ENCODE measurements around the gene ACP4.
"Not testable (repeated sequence)": the region's sequence is repeated elsewhere in the genome, so short reads cannot be mapped to it uniquely, and the experiment has no call there.

ACP4 gene

GRCh38 chr19:50778906-50779430 is 11.2 kb upstream of the ACP4 start:
- no peak overlapping the region for H3K27ac ChIP-seq (ENCODE audit: low read depth, low read length)
- H3K4me1 ChIP-seq (ENCODE audit: control insufficient read depth, insufficient read depth, low read length), result peaks cover 3% of the 10 kb centered on the region
- H3K9ac ChIP-seq (ENCODE audit: low read length), result no peak overlapping the region
- H3K27me3 ChIP-seq (ENCODE audit: control insufficient read depth, insufficient read depth, low read length), result peaks cover 19% of the 10 kb centered on the region
- no peak overlapping the region for H3K4me3 ChIP-seq (ENCODE audit: low read length)
- H3K36me3 ChIP-seq (ENCODE audit: control insufficient read depth, insufficient read depth, low read length), result no peaks in the 10 kb centered on the region

- peaks cover 3% of the 10 kb centered on the region for H3K4me1 ChIP-seq (ENCODE audit: control insufficient read depth, insufficient read depth, low read length)
- H3K27ac ChIP-seq (ENCODE audit: low read depth, low read length), result no peak overlapping the region
- peaks cover 19% of the 10 kb centered on the region for H3K27me3 ChIP-seq (ENCODE audit: control insufficient read depth, insufficient read depth, low read length)
- no peak overlapping the region for H3K9ac ChIP-seq (ENCODE audit: low read length)
- H3K4me3 ChIP-seq (ENCODE audit: low read length), result no peak overlapping the region
- H3K36me3 ChIP-seq (ENCODE audit: control insufficient read depth, insufficient read depth, low read length), result no peaks in the 10 kb centered on the region
Measured at GRCh38 chr19:50779504-50780457, 10.4 kb upstream of the ACP4 start.

- Histone ChIP-seq H3K36me3 (ENCODE audit: control insufficient read depth, insufficient read depth, low read length) (no peaks in the 10 kb centered on the region), H3K9ac (ENCODE audit: low read length) (no peak overlapping the region), H3K27ac (ENCODE audit: low read depth, low read length) (no peak overlapping the region), H3K4me3 (ENCODE audit: low read length) (no peak overlapping the region), H3K4me1 (ENCODE audit: control insufficient read depth, insufficient read depth, low read length) (peaks cover 3% of the 10 kb centered on the region), H3K27me3 (ENCODE audit: control insufficient read depth, insufficient read depth, low read length) (peaks cover 19% of the 10 kb centered on the region)
Measured at GRCh38 chr19:50780753-50781435, 9.3 kb upstream of the ACP4 start.

- H3K36me3 ChIP-seq (ENCODE audit: control insufficient read depth, insufficient read depth, low read length); H3K27ac ChIP-seq (ENCODE audit: low read depth, low read length); H3K4me1 ChIP-seq (ENCODE audit: control insufficient read depth, insufficient read depth, low read length); H3K9ac ChIP-seq (ENCODE audit: low read length); H3K4me3 ChIP-seq (ENCODE audit: low read length): not testable (repeated sequence)
- H3K27me3 ChIP-seq (ENCODE audit: control insufficient read depth, insufficient read depth, low read length), result peaks cover 11% of the 10 kb centered on the region
Measured at GRCh38 chr19:50783848-50784152, 6.4 kb upstream of the ACP4 start.

- Histone ChIP-seq H3K4me1 (ENCODE audit: control insufficient read depth, insufficient read depth, low read length) (peaks cover 3% of the 10 kb centered on the region), H3K27ac (ENCODE audit: low read depth, low read length) (no peak overlapping the region), H3K4me3 (ENCODE audit: low read length) (no peak overlapping the region), H3K36me3 (ENCODE audit: control insufficient read depth, insufficient read depth, low read length) (no peaks in the 10 kb centered on the region), H3K9ac (ENCODE audit: low read length) (no peak overlapping the region), H3K27me3 (ENCODE audit: control insufficient read depth, insufficient read depth, low read length) (peaks cover 9% of the 10 kb centered on the region)
Measured at GRCh38 chr19:50784710-50785109, 5.5 kb upstream of the ACP4 start.

GRCh38 chr19:50785329-50785728 is 4.9 kb upstream of the ACP4 start:
- no peaks in the 10 kb centered on the region for H3K36me3 ChIP-seq (ENCODE audit: control insufficient read depth, insufficient read depth, low read length)
- peaks cover 3% of the 10 kb centered on the region for H3K27me3 ChIP-seq (ENCODE audit: control insufficient read depth, insufficient read depth, low read length)
- no peak overlapping the region for H3K9ac ChIP-seq (ENCODE audit: low read length)
- no peak overlapping the region for H3K4me3 ChIP-seq (ENCODE audit: low read length)
- peaks cover 3% of the 10 kb centered on the region for H3K4me1 ChIP-seq (ENCODE audit: control insufficient read depth, insufficient read depth, low read length)
- no peak overlapping the region for H3K27ac ChIP-seq (ENCODE audit: low read depth, low read length)

GRCh38 chr19:50790922-50791467 is 780 bp downstream of the ACP4 start:
- H3K27ac ChIP-seq (ENCODE audit: low read depth, low read length), result no peak overlapping the region
- no peaks in the 10 kb centered on the region for H3K36me3 ChIP-seq (ENCODE audit: control insufficient read depth, insufficient read depth, low read length)
- H3K4me3 ChIP-seq (ENCODE audit: low read length), result no peak overlapping the region
- no peaks in the 10 kb centered on the region for H3K4me1 ChIP-seq (ENCODE audit: control insufficient read depth, insufficient read depth, low read length)
- H3K9ac ChIP-seq (ENCODE audit: low read length), result no peak overlapping the region
- H3K27me3 ChIP-seq (ENCODE audit: control insufficient read depth, insufficient read depth, low read length), result no peaks in the 10 kb centered on the region

GRCh38 chr19:50791594-50792271 is 1.5 kb downstream of the ACP4 start:
- H3K27ac ChIP-seq (ENCODE audit: low read depth, low read length), result no peak overlapping the region
- H3K9ac ChIP-seq (ENCODE audit: low read length), result no peak overlapping the region
- no peak overlapping the region for H3K4me3 ChIP-seq (ENCODE audit: low read length)
- H3K27me3 ChIP-seq (ENCODE audit: control insufficient read depth, insufficient read depth, low read length), result no peaks in the 10 kb centered on the region
- no peaks in the 10 kb centered on the region for H3K4me1 ChIP-seq (ENCODE audit: control insufficient read depth, insufficient read depth, low read length)
- H3K36me3 ChIP-seq (ENCODE audit: control insufficient read depth, insufficient read depth, low read length), result no peaks in the 10 kb centered on the region

- no peak overlapping the region for H3K9ac ChIP-seq (ENCODE audit: low read length)
- no peak overlapping the region for H3K27ac ChIP-seq (ENCODE audit: low read depth, low read length)
- no peaks in the 10 kb centered on the region for H3K4me1 ChIP-seq (ENCODE audit: control insufficient read depth, insufficient read depth, low read length)
- H3K27me3 ChIP-seq (ENCODE audit: control insufficient read depth, insufficient read depth, low read length), result no peaks in the 10 kb centered on the region
- H3K36me3 ChIP-seq (ENCODE audit: control insufficient read depth, insufficient read depth, low read length), result no peaks in the 10 kb centered on the region
- H3K4me3 ChIP-seq (ENCODE audit: low read length), result no peak overlapping the region
Measured at GRCh38 chr19:50792272-50793250, 2.3 kb downstream of the ACP4 start.

GRCh38 chr19:50793558-50794065 is 3.4 kb downstream of the ACP4 start:
- Histone ChIP-seq H3K27ac (ENCODE audit: low read depth, low read length) (no peak overlapping the region), H3K36me3 (ENCODE audit: control insufficient read depth, insufficient read depth, low read length) (peaks cover 9% of the 10 kb centered on the region), H3K4me1 (ENCODE audit: control insufficient read depth, insufficient read depth, low read length) (no peaks in the 10 kb centered on the region), H3K4me3 (ENCODE audit: low read length) (no peak overlapping the region), H3K27me3 (ENCODE audit: control insufficient read depth, insufficient read depth, low read length) (no peaks in the 10 kb centered on the region), H3K9ac (ENCODE audit: low read length) (no peak overlapping the region)

- Histone ChIP-seq H3K27me3 (ENCODE audit: control insufficient read depth, insufficient read depth, low read length) (no peaks in the 10 kb centered on the region), H3K4me1 (ENCODE audit: control insufficient read depth, insufficient read depth, low read length) (no peaks in the 10 kb centered on the region), H3K9ac (ENCODE audit: low read length) (no peak overlapping the region), H3K27ac (ENCODE audit: low read depth, low read length) (no peak overlapping the region), H3K36me3 (ENCODE audit: control insufficient read depth, insufficient read depth, low read length) (peaks cover 9% of the 10 kb centered on the region), H3K4me3 (ENCODE audit: low read length) (no peak overlapping the region)
Measured at GRCh38 chr19:50794074-50794875, 4.1 kb downstream of the ACP4 start.

All from rectal smooth muscle tissue (tissue), 1 donor.